Activated CD8-positive, alpha-beta memory T cell treated with anti-CD3 and anti-CD28 coated beads for 4 hours (primary cell): ENCODE measurements around the gene AGFG2.

Experiments
- DNase-seq, 2 donors: peaks; one replicate each; pipeline ENCODE4 v3.0.0-alpha.2; 2020; ENCODE audit warnings: low read depth in 2 of 2

The AGFG2 gene

DNA sequence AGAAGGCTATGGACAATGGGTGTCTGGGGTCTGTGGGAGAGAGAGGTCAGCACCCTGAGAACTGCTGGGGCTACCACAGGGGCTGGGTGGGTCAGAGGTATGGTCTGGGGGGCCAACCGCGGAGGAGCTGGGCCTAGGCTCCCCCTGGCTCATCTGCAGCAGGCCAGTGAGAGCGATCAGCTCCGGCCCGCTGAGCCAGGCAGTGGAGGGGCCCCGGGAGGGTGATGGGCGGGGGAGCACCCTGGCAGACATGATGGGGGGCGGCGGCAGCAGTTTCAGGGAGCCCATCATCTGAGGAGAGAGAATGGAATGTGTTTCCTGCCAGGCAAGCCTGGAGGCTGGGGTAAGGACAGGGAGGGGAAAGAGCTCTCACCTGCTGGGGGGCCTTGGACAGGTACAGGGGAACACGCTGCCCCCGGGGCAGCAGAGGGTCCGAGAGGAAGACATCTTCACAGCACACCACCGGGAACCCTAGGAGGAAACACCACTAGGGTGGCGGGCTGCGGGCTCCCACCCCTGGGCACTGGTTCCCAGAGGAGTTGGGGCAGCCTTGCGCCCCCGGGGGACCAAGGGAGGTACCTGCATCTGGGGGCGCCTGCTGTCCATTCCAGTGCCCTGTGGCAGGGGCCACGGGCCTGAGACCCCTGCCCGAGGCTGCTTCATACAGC is 33.4 kb downstream of the AGFG2 start:
- DNase-seq: no peak

DNA sequence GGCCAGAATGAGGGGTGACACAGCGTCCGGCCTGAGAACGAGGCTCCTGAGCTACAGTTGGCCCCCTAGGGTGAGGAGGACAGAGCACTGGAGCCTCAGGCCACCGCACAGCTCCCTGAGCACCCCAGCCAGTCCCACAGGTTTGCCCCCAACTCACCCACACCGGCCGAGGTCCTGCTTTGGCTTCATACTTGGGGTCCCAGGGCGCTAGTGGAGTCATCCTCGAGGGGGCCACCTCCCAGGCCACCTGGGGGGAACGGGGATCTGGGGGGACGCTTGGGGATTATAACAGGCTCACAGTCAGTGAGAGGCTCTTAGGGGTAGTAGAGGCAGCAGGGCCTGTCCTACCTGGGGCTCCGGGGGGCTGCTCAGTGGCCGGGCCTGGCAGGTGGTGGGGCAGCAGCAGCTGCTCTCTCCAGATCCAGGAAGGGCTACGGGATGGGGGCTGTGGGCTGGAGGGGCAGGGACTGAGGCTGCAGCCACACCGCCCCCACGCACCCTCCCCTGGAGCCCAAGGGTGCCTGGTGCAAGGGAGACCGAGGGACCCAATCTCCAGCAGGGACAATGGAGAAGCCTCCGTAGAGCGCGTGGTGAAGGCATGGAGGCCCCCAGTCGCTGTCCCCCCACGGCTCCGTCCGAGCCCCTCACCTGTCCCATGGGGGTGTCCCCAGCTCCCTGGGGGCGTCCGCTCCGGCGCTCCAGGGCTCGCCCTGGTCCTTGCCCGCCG is 34.1 kb downstream of the AGFG2 start:
- DNase-seq: no peak

DNA sequence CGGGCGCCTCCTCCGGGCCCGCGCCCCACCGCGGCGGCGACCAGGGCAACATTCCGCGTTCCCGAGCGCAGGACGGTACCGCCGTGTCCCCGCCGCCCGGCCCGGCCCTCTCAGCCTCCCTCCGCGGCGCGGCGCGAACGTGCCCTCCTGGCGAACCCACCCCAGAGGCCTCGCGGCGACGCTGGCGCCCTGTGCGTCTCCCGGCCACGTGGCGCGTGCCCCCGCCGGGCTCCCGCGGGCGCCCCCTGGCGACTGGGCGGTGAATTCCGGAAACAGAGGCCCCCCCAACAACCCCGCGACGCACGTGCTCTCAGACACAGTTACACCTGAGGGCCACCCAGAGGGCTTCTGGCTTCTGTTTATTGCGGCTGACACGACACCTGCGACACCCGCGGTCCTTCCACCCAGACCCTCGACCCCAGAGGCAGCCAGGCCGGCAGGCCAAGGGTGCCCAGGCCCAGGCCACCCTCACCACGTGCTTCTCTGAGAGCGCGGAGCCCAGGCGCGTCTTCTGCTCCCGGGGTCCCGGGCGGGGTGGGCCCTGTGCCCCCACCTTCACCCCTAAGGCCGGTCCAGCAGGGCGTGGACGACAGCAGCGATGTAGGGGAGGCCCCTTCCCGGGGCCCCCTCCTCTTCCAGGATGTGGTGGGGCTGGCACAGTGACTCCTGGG is 34.8 kb downstream of the AGFG2 start, which contains the start of gene SAP25:
Gene SAP25, minus strand, starts transcription at position 210 of the 671 bp plus-strand sequence. Its CDS starts 158 bp downstream, at position 52.
- DNase-seq: no peak

GRCh38 chr7:100574362-100575205 is 35.6 kb downstream of the AGFG2 start:
- no peak for DNase-seq

DNA sequence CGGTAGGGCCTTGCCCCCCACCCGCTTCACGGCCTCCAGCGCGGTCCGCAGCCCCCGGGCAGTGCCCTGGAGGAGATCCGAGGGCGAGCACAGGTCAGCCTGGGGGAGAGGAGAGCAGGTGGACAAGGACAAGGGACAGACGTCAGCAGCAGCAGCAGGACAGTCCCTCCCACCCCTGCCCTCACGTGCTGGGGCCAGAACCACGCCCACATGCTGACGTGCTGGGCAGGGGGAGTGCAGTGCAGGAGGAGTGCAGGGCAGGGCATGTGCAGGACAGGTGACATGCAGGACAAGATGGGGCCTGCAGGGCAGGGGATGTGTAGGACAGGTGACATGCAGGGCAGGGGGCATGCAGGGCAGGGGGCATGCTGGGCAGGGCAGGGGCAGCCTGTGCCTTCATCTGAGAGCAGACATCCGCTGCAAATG is 36.2 kb downstream of the AGFG2 start:
- DNase-seq: no peak

DNA sequence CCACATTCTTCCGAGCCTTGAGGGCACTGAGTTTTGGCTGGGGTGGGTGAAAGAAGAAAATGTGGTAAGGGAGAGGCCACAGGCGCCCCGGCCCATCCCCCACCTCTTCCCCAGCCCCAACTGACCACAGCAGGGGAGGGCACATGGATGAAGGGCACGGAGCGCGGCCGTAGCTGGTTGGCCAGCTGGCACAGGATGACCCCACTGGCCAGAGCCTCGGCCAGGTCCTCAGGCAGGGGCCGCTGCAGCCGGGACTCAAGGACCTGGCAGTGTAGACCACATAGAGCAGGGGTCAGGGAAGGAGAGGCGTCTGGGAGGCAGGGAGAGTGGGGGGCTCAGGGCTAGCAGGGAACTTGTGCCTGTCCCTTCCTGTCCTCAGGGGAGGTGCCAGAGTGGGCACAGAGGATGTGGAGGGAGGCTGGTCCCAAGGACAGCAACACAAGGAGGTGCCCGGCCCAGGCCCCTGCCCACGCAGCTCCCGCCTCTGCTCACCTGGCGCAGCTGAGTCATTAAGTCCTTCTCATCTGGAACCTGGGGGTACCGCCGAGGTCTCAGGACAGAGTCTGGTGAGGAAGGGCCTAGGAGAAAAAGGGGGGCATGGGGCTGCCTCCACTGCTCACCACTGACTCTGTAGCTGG is 36.9 kb downstream of the AGFG2 start:
- DNase-seq: no peak

DNA sequence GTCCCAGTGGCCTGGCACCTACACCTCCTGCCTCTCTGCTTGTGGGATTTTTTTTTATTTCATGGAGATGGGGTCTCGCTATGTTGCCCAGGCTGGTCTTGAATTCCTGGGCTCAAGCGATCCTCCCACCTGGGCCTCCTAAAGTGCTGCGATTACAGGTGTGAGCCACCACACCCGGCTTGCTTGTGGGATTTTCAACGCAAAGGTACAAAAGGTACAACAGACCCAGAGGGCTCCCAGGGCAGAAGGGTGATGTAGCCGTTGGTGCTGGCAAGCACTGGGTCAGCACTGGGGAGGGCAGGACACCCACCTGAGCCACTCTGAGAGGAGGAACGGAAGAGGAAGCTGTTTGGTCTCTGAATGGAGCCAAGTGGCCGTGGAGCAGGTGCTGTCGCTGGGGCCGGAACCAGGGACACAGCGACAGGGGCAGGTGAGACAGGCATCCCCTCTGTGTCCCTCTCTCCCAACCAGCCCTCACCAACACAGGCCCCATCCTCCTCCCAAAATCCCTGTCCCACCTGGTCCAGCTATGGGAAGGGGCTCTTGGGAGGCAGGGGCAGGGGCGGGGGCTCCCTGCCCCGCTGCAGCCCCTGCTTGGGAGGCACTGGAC is 37.5 kb downstream of the AGFG2 start:
- no peak for DNase-seq

DNA sequence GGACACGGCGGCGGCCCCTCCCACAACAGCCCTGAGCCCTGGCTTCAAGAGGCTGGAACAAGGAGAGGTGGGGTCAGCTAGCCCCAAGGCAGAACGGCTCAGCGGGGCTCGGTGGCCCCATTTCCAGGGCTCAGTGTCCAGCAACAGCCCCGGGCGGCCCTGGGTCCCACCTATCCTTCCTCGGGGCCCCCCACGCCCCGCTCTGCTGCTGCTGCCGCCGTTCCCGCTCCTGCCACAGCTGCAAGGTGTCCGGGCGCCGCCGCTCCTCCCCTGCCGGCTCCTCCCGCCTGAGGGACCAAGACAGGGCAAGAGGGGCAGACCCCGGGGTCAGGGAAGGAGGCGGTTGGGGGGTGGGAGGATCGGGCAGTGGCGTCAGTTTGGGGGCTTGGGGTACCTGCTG is 38.1 kb downstream of the AGFG2 start:
- DNase-seq: no peak

DNA sequence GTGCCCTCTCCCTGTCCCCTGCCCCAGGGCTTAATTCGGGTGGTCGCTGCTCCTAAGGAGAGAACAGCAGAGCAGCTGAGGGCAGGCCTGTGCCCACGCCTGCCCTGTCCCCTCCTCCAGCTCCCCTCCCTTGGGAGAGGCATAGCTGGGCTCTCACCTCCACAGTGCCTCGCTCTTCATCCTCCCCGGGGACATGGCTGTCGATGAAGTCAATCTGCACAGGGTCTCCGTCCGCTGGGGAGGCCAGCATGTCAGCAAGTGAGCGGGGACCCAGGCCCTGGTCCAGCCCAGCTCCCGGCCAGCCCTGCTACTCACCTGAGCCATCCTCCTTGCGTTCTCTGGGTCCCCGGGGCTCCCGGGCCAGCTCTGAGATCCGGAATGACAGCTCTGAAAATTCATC is 38.5 kb downstream of the AGFG2 start:
- no peak for DNase-seq

DNA sequence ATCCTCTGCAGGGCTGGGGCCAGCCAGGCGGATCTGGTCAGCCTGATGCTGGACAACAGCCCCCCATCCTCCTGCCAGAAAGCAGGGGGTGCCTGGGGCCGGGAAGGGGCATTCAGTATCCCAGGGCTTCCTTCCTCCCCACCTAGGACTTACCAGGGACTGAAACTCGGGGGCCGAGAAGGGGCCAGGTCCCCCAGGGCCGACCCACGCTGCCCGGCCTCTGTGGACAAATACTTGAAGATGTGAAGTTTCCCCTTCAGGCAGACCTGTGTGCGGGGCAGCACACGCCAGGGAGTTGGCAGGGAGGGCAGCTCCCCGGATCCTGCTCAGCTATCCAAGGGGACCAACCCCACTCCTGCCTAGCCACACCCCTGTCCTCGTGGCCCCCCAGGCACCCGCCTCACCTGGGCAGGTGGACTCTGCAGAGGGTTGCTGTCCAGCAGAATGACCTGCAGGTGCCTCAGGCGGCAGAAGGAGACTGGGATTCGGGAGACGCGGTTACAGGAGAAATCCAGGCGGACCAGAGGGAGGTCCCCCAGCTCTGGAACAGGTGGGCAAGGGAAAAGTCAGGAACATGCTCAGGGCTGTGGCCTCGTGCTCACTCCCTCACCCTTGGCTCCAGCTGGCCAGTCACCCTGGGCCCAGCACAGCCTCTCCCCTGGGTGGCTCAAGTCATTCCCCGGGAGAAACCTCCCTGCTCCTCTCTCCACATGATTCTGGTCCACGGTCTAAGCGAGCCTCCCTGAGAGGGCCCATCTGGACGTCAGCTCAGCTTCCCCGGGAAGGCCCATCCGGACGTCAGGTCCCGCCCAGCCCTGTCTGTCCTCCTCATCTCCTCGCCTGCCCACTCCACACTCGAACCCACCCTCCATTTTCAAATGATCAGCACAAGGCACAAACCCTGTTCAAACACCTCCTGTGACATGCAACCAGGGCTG is 39.5 kb downstream of the AGFG2 start:
- DNase-seq: no peak

- DNase-seq: no peak
These were observed 41.7 kb downstream of the AGFG2 start for GRCh38 chr7:100580466-100581283.

DNA sequence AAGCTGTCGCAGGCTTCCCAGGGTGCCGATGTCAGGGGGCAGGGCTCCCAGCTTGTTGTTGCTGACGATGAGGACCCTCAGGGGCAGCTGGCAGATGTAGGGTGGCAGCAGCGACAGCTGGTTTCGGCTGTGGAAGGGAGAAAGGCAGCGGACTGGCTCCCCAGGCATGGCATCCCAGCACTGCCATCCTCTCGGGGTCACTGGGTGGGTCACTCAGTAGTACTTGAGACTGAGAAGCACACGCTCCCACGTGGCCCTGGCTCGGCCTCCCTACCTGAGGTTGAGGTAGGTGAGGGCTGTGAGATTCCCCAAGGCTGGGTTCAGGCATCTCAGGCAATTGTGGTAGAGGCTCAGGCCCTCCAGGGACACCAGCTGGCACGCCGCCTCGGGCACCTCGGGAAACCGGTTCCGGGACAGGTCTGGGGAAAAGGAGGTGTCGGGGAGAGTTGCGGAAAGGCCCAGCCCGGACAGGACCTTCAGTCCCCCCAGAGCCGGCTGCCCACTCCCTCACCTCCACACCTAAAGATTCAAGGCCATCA is 43.1 kb downstream of the AGFG2 start:
- DNase-seq: no peak

GRCh38 chr7:100582650-100583049 is 43.6 kb downstream of the AGFG2 start:
- DNase-seq: no peak

- DNase-seq: no peak
These were observed 44.4 kb downstream of the AGFG2 start for GRCh38 chr7:100583132-100584053.

DNA sequence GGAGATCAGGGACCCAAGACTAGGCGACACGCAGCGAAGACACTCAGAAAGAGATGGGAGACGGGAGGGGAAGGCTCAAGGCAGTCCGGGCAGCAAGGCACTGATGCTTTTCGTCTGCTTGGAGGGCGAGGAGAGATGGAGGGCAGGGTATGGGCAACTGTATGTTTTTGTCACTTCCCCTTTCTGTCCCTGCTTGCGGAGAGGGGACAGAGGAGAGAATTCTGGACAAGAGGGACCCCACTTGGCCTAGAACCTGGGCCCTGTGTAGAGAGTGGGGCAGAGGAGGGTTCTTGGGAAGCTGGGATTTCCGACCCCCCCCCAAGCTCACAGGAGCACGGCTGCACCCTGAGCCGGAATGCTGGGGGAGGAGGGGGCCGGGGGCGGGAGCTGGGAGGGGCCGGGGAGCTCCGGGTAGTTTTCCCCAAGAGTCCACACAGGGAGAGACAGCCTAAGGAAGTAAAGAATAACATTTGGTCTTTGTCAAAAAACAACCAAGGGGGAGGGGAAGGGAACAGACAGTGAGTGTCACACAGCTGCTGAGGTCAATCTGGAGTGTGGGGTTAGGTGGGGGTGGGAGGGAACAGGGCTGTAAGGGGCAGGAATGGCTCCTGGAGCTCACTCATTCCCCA is 45.2 kb downstream of the AGFG2 start:
- no peak for DNase-seq

DNA sequence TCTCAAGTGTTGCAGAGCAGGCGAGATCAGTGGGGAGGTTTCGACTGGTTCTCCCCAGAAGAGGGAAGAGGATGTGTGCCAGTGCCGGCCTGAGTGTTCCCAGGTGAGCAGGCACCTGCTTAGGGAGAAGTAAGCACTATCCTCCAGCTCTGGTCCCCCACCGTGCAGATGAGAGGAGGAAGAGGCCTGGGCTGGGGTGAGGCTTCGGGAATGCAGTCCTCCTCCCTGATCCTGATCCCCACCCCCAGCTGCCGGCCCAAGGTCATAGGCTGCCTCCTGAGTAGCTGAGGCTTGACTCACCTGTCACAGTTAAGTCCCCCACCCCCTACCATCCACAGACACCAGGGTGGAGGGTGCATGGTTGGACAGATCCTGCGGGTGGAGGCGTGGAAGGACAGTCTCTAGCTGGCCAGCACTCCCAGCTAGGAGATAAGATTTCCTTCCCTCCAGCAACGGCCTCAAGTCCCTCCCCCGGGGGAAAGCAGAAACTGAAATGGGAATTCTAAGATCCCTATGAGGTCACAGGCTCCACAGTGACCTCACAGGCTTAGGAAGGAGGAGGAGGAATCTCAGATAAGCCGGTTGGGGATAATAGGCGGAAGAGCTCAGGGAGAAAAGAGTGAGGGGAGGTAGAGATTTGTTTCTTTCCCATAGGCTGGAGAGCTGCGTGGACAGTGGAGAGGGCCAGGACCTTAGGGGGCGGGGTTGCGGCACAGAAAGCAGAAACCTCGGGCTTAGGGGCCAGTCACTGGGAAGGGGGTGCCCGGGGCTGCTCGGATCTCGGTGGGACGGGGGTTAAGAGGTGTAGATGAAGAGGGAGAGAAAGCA is 45.9 kb downstream of the AGFG2 start:
- no peak for DNase-seq
